H1 (cell line): ENCODE results near the gene FBXL17. TPM values are rescaled to one million over a fixed set of nuclear protein-coding genes. Genes with fewer than 3 reads are reported as not detected.

Experiments used
- CTCF ChIA-PET: fragments of 300-600 bp; sonication (Branson Sonifier 250); formaldehyde crosslinking; loops from one replicate; lab custom pipeline; 2021; ENCODE audit not compliant: partially characterized antibody; lab: Charles Lee
- POLR2A ChIA-PET: fragments of 300-600 bp; sonication (Branson Sonifier 250); formaldehyde crosslinking; loops from one replicate; lab custom pipeline; 2021; ENCODE audit warnings: inconsistent platforms; ENCODE audit not compliant: partially characterized antibody; lab: Charles Lee
- DNase-seq, 2 experiments: peaks; one replicate each; pipeline versions ENCODE4 v3.0.0 to v3.0.0-alpha.2; 2010 to 2022; ENCODE audit warnings: low spot score in 2 of 2, low read depth in 1 of 2, mixed read lengths in 1 of 2
- FAIRE-seq: peaks from 2 replicates; lab custom pipeline; 2011; peaks lifted over from hg19 to GRCh38; lab: Jason Lieb, UNC
- H2AFZ ChIP-seq: 2 replicates; pipeline ENCODE4 v1.8.1; 2012; ENCODE audit warnings: low read length, inconsistent platforms
- H2AK5ac ChIP-seq: 2 replicates; pipeline ENCODE4 v1.6.1; 2013; ENCODE audit warnings: low read depth, low read length
- H2BK120ac ChIP-seq: replicated peaks from 2 replicates; pipeline ENCODE3; 2013; ENCODE audit warnings: low read depth, low read length, inconsistent platforms
- H2BK12ac ChIP-seq: 2 replicates; pipeline ENCODE4 v1.6.1; 2013; ENCODE audit warnings: low read depth, low read length
- H2BK15ac ChIP-seq: 2 replicates; pipeline ENCODE4 v1.6.1; 2013; ENCODE audit warnings: low read length
- H2BK20ac ChIP-seq: 2 replicates; pipeline ENCODE4 v1.6.1; 2013; ENCODE audit warnings: low read length
- H2BK5ac ChIP-seq: 2 replicates; pipeline ENCODE4 v1.6.1; 2013; ENCODE audit warnings: low read depth, low read length
- H3K14ac ChIP-seq: 2 replicates; pipeline ENCODE4 v1.6.1; 2013; ENCODE audit warnings: inconsistent platforms; ENCODE audit not compliant: insufficient read length
- H3K18ac ChIP-seq: 2 replicates; pipeline ENCODE4 v1.6.1; 2013; ENCODE audit warnings: low read length; ENCODE audit errors: extremely low read depth
- H3K23ac ChIP-seq: 2 replicates; pipeline ENCODE4 v1.6.1; 2013; ENCODE audit warnings: inconsistent platforms; ENCODE audit not compliant: insufficient read length
- H3K23me2 ChIP-seq: 2 replicates; pipeline ENCODE4 v1.6.1; 2013; ENCODE audit warnings: low read depth, low read length
- H3K27ac ChIP-seq: 2 replicates; pipeline ENCODE4 v1.6.1; 2011; ENCODE audit warnings: low read depth, low read length, inconsistent platforms
- H3K27me3 ChIP-seq, 4 experiments: replicated peaks in 1 of 4; 1 replicate in 1 of 4; 2 replicates in 3 of 4; pipeline versions ENCODE4 v1.6.1 to v1.8.1; 2011 to 2013; ENCODE audit warnings: low read length in 3 of 4, mild to moderate bottlenecking in 3 of 4, inconsistent platforms in 2 of 4, mixed read lengths in 2 of 4, moderate library complexity in 1 of 4; ENCODE audit not compliant: control insufficient read depth in 3 of 4, insufficient read depth in 3 of 4; ENCODE audit errors: extremely low read depth in 1 of 4
- H3K36me3 ChIP-seq, 4 experiments: 2 replicates each; pipeline versions ENCODE4 v1.6.1 to v1.8.1; 2011 to 2013; ENCODE audit warnings: mild to moderate bottlenecking in 4 of 4, low read length in 3 of 4, moderate library complexity in 2 of 4, control low read depth in 1 of 4, inconsistent platforms in 1 of 4; ENCODE audit not compliant: insufficient read depth in 4 of 4, control insufficient read depth in 2 of 4
- H3K4ac ChIP-seq: replicated peaks from 2 replicates; pipeline ENCODE3; 2013; ENCODE audit warnings: low read length, low read depth, mixed read lengths, inconsistent platforms; ENCODE audit not compliant: insufficient read length
- H3K4me1 ChIP-seq, 4 experiments: replicated peaks in 1 of 4; 1 replicate in 1 of 4; 2 replicates in 3 of 4; pipeline versions ENCODE4 v1.6.1 to v1.8.1; 2011 to 2013; ENCODE audit warnings: low read length in 3 of 4, inconsistent platforms in 2 of 4, mixed read lengths in 1 of 4; ENCODE audit not compliant: insufficient read depth in 4 of 4, control insufficient read depth in 3 of 4
- H3K4me2 ChIP-seq, 2 experiments: 2 replicates each; pipeline versions ENCODE4 v1.6.1 to v1.8.1; 2011 to 2013; ENCODE audit warnings: low read depth in 2 of 2, low read length in 2 of 2, control low read depth in 1 of 2, inconsistent platforms in 1 of 2, mild to moderate bottlenecking in 1 of 2; ENCODE audit not compliant: insufficient read depth in 1 of 2
- H3K4me3 ChIP-seq, 4 experiments: fragments of 200-600, 300-600 bp in 1 of 4; sonication (generic), shearing (Covaris generic), sonication (Bioruptor Twin) in 1 of 4; 2 replicates each; pipeline versions ENCODE4 v1.5.1 to v1.8.1; 2011 to 2016; ENCODE audit warnings: low read length in 4 of 4, low read depth in 3 of 4, control low read depth in 2 of 4, inconsistent platforms in 2 of 4, mild to moderate bottlenecking in 2 of 4, mixed read lengths in 1 of 4, moderate library complexity in 1 of 4; ENCODE audit not compliant: insufficient read depth in 2 of 4; ENCODE audit errors: extremely low read depth in 1 of 4
- H3K56ac ChIP-seq: replicated peaks from 2 replicates; pipeline ENCODE3; 2013; ENCODE audit warnings: low read depth, mild to moderate bottlenecking, mixed read lengths, low read length, inconsistent platforms; ENCODE audit not compliant: insufficient read length
- H3K79me1 ChIP-seq: 2 replicates; pipeline ENCODE4 v1.6.1; 2013; ENCODE audit warnings: low read depth, low read length, control low read depth
- H3K79me2 ChIP-seq, 2 experiments: 2 replicates each; pipeline versions ENCODE4 v1.6.1 to v1.8.1; 2012 to 2013; ENCODE audit warnings: low read length in 2 of 2, mild to moderate bottlenecking in 2 of 2, inconsistent platforms in 1 of 2; ENCODE audit not compliant: insufficient read depth in 2 of 2, control insufficient read depth in 1 of 2
- H3K9ac ChIP-seq, 4 experiments: replicated peaks in 1 of 4; 1 replicate in 1 of 4; 2 replicates in 3 of 4; pipeline versions ENCODE4 v1.6.1 to v1.8.1; 2011 to 2013; ENCODE audit warnings: low read depth in 3 of 4, low read length in 3 of 4, control low read depth in 2 of 4, mild to moderate bottlenecking in 2 of 4, moderate library complexity in 2 of 4, inconsistent platforms in 1 of 4; ENCODE audit errors: extremely low read depth in 1 of 4
- H3K9me3 ChIP-seq, 2 experiments: 2 replicates each; pipeline versions ENCODE4 v1.6.1 to v1.8.1; 2012 to 2013; ENCODE audit warnings: mild to moderate bottlenecking in 2 of 2, moderate library complexity in 2 of 2, control low read depth in 1 of 2, inconsistent platforms in 1 of 2, low read depth in 1 of 2, low read length in 1 of 2, mixed read lengths in 1 of 2; ENCODE audit not compliant: insufficient read depth in 2 of 2
- H4K20me1 ChIP-seq, 2 experiments: replicated peaks in 1 of 2; 2 replicates each; pipeline versions ENCODE3 to v1.8.1; 2011 to 2013; ENCODE audit warnings: inconsistent platforms in 2 of 2, low read length in 2 of 2, mild to moderate bottlenecking in 1 of 2; ENCODE audit not compliant: insufficient read depth in 2 of 2, control insufficient read depth in 1 of 2
- H4K5ac ChIP-seq: 2 replicates; pipeline ENCODE4 v1.6.1; 2013; ENCODE audit warnings: low read length, low read depth, mixed read lengths, inconsistent platforms; ENCODE audit not compliant: insufficient read length
- H4K8ac ChIP-seq: 2 replicates; pipeline ENCODE4 v1.8.0; 2013; ENCODE audit warnings: mild to moderate bottlenecking, moderate library complexity, low read length, inconsistent platforms; ENCODE audit not compliant: insufficient read depth; ENCODE audit errors: extremely low read depth
- H4K91ac ChIP-seq: replicated peaks from 2 replicates; pipeline ENCODE3; 2013; ENCODE audit warnings: low read length, mixed read lengths, inconsistent platforms; ENCODE audit not compliant: insufficient read length
- TAF7 ChIP-seq: optimal IDR thresholded peaks from 2 replicates; pipeline ENCODE3; 2011; ENCODE audit warnings: low read depth, mild to moderate bottlenecking, inconsistent platforms, low read length, moderate library complexity, borderline replicate concordance
- WGBS, 2 experiments: shearing (Covaris generic) in 1 of 2; methylation state at CpG; one replicate each; pipeline versions ENCODE4 v1.1.6 to v1.1.7; 2013 to 2015; ENCODE audit warnings: low lambda C conversion rate in 2 of 2, mixed read lengths in 2 of 2, inconsistent platforms in 1 of 2, low coverage in 1 of 2, missing lambda C conversion rate in 1 of 2; ENCODE audit not compliant: insufficient replicate concordance in 2 of 2, insufficient coverage in 1 of 2, insufficient read length in 1 of 2; ENCODE audit errors: extremely low coverage in 1 of 2, missing lambda C conversion rate in 1 of 2; 5-methylcytosine and 5-hydroxymethylcytosine counted together
- polyA plus RNA-seq, 7 experiments: library from polyadenylated mRNA; depleted of rRNA in 3 of 7; stranded (reverse) in 5 of 7; unstranded in 2 of 7; fragments of >200 nt in 5 of 7; fragments of 200-250 nt in 2 of 7; gene quantifications; 1 replicate in 5 of 7; 2 replicates in 1 of 7; 4 replicates in 1 of 7; pipeline versions ENCODE4 v1.2.1 to v1.2.3, GENCODE V29; 2011 to 2013; ENCODE audit warnings: missing spikeins in 2 of 7, mixed read lengths in 2 of 7
- total RNA-seq: library from RNA; stranded (reverse); fragmentation: NEBNext Ultra II Directional; extraction: Animal tissue kit (Norgen Biotek cat#: 25700); gene quantifications from 2 replicates; pipeline ENCODE4 v1.2.1, GENCODE V29; 2021

FBXL17 gene
- total and polyA plus RNA-seq, 2 of the 8 experiments (the other 6 are each of a cell fraction or from before 2014, with no cell fraction given), result 0.35 to 4.3 TPM

GRCh38 chr5:107832746-107833145 is 549.2 kb downstream of the FBXL17 start:
- POLR2A ChIA-PET, result no interaction called here

More at GRCh38 chr5:107832746-107833145, 549.2 kb downstream of the FBXL17 start:
- no peaks in the 10 kb centered on the region; a peak in 1 of 8 replicates for H3K36me3 ChIP-seq
- H3K27me3 ChIP-seq, result no peaks in the 10 kb centered on the region
- no peak overlapping the region for H4K91ac ChIP-seq
- no peaks in the 10 kb centered on the region for H3K79me2 ChIP-seq
- no peak overlapping the region for H3K18ac ChIP-seq
- H3K4me2 ChIP-seq, result no peak overlapping the region
- H4K5ac ChIP-seq, result no peak overlapping the region
- H2BK120ac ChIP-seq, result no peak overlapping the region
- WGBS, 2 experiments, result 89% methylated on average over 3 of the region's 3 CpGs; no CpG with 5 or more reads in 1 of the 2 experiments
- H2AFZ ChIP-seq, result no peak overlapping the region
- no peak overlapping the region for H3K56ac ChIP-seq
- DNase-seq, result no peak
- no peaks in the 10 kb centered on the region for H3K23me2 ChIP-seq
- no peak for FAIRE-seq
- no peak overlapping the region for H3K4me3 ChIP-seq
- TF ChIP-seq TAF7, result no peak
- no peak overlapping the region for H3K4ac ChIP-seq
- no peak overlapping the region for H2BK5ac ChIP-seq
- no peaks in the 10 kb centered on the region for H3K79me1 ChIP-seq
- no peaks in the 10 kb centered on the region for H4K20me1 ChIP-seq
- no peak overlapping the region for H2BK20ac ChIP-seq
- no peak overlapping the region for H3K14ac ChIP-seq
- H4K8ac ChIP-seq, result no peak overlapping the region
- no peak overlapping the region for H2AK5ac ChIP-seq
- H2BK12ac ChIP-seq, result no peak overlapping the region
- H3K27ac ChIP-seq, result no peak overlapping the region
- H2BK15ac ChIP-seq, result no peak overlapping the region
- no peaks in the 10 kb centered on the region for H3K4me1 ChIP-seq
- H3K9me3 ChIP-seq, result no peaks in the 10 kb centered on the region
- CTCF ChIA-PET, result interaction anchor here (0.9 to 1.0 kb wide), 2 partner anchors 12 to 537 kb away, joined by 3 to 6 read pairs; no protein-coding TSS in a partner anchor
- H3K9ac ChIP-seq, result no peak overlapping the region
- no peak overlapping the region for H3K23ac ChIP-seq
